ENCODE measurements around the gene BMAL1. TPM values are rescaled to one million over a fixed set of nuclear protein-coding genes. Genes with fewer than 3 reads are reported as not detected.

The BMAL1 gene
- total RNA-seq, 1 donor from 2014 or later, result 7.0 TPM

DNA sequence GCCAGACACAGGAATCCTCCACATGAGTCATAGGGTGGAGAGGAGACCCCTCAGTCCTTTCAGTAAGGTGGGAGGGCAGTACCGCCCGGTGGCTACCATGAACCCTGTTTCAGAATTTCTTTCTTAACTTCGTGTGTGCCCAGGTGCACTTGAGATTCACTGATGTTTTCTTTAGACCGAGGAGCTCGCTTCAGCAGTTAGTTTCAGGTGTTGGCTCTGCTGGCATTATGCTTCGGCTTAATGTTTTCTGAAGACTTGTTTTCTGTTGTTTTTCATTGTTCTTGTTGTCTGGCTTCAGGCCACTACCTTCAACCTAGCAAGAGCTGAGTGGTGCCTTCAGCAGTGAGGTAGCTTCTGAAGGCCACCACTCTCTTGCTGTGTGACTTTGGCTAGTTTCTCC is 71.5 kb downstream of the BMAL1 start:
- no peaks in the 10 kb centered on the region for H3K9me3 Mint-ChIP-seq (ENCODE audit: low read depth)

DNA sequence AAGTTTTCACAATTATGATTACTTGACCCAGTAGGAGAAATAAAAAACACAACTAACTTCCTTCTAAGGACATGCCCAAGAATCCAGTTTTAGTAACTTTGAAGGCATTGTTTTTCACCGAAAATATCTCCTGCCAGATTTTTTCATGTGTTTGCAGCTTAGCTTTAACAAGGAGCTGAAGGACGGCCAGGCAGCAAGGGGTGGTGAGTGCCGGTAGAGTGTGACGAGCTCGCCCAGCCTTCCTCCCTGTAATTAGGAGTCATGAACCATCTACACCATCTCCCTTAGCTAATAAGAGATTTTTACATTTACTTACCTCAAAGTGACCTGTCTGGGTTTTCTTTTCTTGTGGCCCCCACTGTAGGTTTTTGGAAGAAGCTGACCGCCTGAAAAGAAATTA is 72.0 kb downstream of the BMAL1 start:
- no peaks in the 10 kb centered on the region for H3K4me1 Mint-ChIP-seq (ENCODE audit: low read depth)
- TF ChIP-seq, protein P1, sequence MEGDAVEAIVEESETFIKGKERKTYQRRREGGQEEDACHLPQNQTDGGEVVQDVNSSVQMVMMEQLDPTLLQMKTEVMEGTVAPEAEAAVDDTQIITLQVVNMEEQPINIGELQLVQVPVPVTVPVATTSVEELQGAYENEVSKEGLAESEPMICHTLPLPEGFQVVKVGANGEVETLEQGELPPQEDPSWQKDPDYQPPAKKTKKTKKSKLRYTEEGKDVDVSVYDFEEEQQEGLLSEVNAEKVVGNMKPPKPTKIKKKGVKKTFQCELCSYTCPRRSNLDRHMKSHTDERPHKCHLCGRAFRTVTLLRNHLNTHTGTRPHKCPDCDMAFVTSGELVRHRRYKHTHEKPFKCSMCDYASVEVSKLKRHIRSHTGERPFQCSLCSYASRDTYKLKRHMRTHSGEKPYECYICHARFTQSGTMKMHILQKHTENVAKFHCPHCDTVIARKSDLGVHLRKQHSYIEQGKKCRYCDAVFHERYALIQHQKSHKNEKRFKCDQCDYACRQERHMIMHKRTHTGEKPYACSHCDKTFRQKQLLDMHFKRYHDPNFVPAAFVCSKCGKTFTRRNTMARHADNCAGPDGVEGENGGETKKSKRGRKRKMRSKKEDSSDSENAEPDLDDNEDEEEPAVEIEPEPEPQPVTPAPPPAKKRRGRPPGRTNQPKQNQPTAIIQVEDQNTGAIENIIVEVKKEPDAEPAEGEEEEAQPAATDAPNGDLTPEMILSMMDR (IDR thresholded peaks at IDR 0.05; ENCODE audit: unreplicated experiment), result no peak
- no peak for DNase-seq (ENCODE audit: low spot score, unreplicated experiment)
- no peaks in the 10 kb centered on the region for H3K36me3 Mint-ChIP-seq (ENCODE audit: insufficient read depth)
- no peak overlapping the region for H3K27ac Mint-ChIP-seq
- no peaks in the 10 kb centered on the region for H3K9me3 Mint-ChIP-seq (ENCODE audit: low read depth)
- H3K27me3 Mint-ChIP-seq, result no peaks in the 10 kb centered on the region
- no peak overlapping the region for H3K4me3 Mint-ChIP-seq (ENCODE audit: low read depth)

More for the DNA sequence above, 71.5 kb downstream of the BMAL1 start:
- no peaks in the 10 kb centered on the region for H3K4me1 Mint-ChIP-seq (ENCODE audit: low read depth)
- DNase-seq (ENCODE audit: low spot score, unreplicated experiment), result no peak
- no peaks in the 10 kb centered on the region for H3K36me3 Mint-ChIP-seq (ENCODE audit: insufficient read depth)
- TF ChIP-seq, protein P1 (IDR thresholded peaks at IDR 0.05; ENCODE audit: unreplicated experiment), result no peak
- H3K27me3 Mint-ChIP-seq, result no peaks in the 10 kb centered on the region
- no peak overlapping the region for H3K4me3 Mint-ChIP-seq (ENCODE audit: low read depth)
- no peak overlapping the region for H3K27ac Mint-ChIP-seq

DNA sequence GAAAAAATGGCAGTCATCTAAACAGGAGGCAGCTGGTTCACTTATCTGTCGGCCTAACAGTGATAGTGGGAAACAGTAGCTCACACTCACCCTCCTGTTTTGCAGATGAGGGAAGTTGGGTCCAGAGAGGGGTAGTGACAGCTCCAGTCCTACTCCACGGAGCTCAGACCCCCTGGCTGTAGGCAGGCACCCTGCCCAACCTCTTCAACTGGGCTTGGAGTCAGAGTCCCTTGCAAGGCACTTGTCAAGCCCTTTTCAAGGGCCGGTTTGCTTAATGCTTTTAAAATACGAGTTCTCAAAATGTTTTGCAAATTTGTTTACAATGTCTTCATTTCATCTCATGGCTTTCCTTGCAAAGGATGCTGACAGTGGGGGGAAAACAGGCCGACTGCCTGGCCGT is 75.1 kb downstream of the BMAL1 start:
- Mint-ChIP-seq H3K36me3 (ENCODE audit: insufficient read depth) (no peaks in the 10 kb centered on the region), H3K9me3 (ENCODE audit: low read depth) (no peaks in the 10 kb centered on the region), H3K27ac (no peak overlapping the region), H3K27me3 (no peaks in the 10 kb centered on the region), H3K4me1 (ENCODE audit: low read depth) (no peaks in the 10 kb centered on the region), H3K4me3 (ENCODE audit: low read depth) (no peak overlapping the region)
- TF ChIP-seq, protein P1 (IDR thresholded peaks at IDR 0.05; ENCODE audit: unreplicated experiment), result no peak
- no peak for DNase-seq (ENCODE audit: low spot score, unreplicated experiment)

DNA sequence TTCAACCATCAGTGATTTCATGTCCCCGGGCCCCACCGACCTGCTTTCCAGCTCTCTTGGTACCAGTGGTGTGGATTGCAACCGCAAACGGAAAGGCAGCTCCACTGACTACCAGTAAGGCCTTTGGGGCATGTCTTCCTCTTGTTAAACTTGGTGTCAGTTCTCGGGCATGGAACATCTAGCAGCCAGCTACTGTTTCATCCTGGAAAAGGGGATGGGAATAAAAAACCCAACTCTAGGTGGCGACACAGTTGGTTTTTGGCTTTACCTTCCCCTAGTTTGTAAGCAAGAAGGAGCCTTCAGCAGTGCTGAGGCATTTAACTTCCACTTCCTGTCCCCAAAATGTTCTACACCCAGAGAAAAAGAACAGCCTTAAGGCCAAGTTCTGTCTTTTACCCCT is 76.7 kb downstream of the BMAL1 start:
- Mint-ChIP-seq H3K9me3 (ENCODE audit: low read depth) (no peaks in the 10 kb centered on the region), H3K4me1 (ENCODE audit: low read depth) (no peaks in the 10 kb centered on the region), H3K27ac (peak overlapping the region; percentile 17), H3K4me3 (ENCODE audit: low read depth) (no peak overlapping the region), H3K36me3 (ENCODE audit: insufficient read depth) (no peaks in the 10 kb centered on the region), H3K27me3 (no peaks in the 10 kb centered on the region)
- TF ChIP-seq, protein P1 (IDR thresholded peaks at IDR 0.05; ENCODE audit: unreplicated experiment), result no peak
- no peak for DNase-seq (ENCODE audit: low spot score, unreplicated experiment)

- Mint-ChIP-seq H3K27me3 (no peaks in the 10 kb centered on the region), H3K36me3 (ENCODE audit: insufficient read depth) (no peaks in the 10 kb centered on the region), H3K27ac (no peak overlapping the region), H3K4me3 (ENCODE audit: low read depth) (no peak overlapping the region), H3K9me3 (ENCODE audit: low read depth) (no peaks in the 10 kb centered on the region), H3K4me1 (ENCODE audit: low read depth) (no peaks in the 10 kb centered on the region)
- DNase-seq (ENCODE audit: low spot score, unreplicated experiment), result no peak
- TF ChIP-seq, protein P1 (IDR thresholded peaks at IDR 0.05; ENCODE audit: unreplicated experiment), result no peak
Observed at GRCh38 chr11:13355191-13355590, 77.6 kb downstream of the BMAL1 start.

Measured in progenitor cell of endocrine pancreas (in vitro differentiated cells).